GM23338 (cell line): ENCODE results near the gene ENOX2. TPM values are rescaled to one million over a fixed set of nuclear protein-coding genes. Genes with fewer than 3 reads are reported as not detected.

Experiments
- ATAC-seq: fragments of 200-7000 bp; cut with Tn5 transposase; 3 replicates; pipeline ENCODE4 v1.9.1; 2020
- DNase-seq: peaks from one replicate; pipeline ENCODE4 v3.0.0-alpha.2; 2015; ENCODE audit warnings: low spot score
- H2AFZ ChIP-seq: fragments of 200-600 bp; sonication (generic); 2 replicates; pipeline ENCODE4 v1.8.0; 2016; ENCODE audit warnings: antibody characterized with exemption, mild to moderate bottlenecking, moderate library complexity
- H3F3A ChIP-seq: fragments of 200-600 bp; sonication (generic); replicated peaks from 2 replicates; pipeline ENCODE4 v1.8.0; 2017; ENCODE audit warnings: antibody characterized with exemption, mixed run types, low read depth
- H3K27ac ChIP-seq: fragments of 200-600 bp; sonication (generic); 2 replicates; pipeline ENCODE4 v1.6.1; 2016; ENCODE audit warnings: low read depth
- H3K27me3 ChIP-seq: fragments of 200-600 bp; sonication (generic); 2 replicates; pipeline ENCODE4 v1.8.0; 2016; ENCODE audit warnings: mild to moderate bottlenecking, mixed run types, moderate library complexity; ENCODE audit not compliant: insufficient read depth
- H3K36me3 ChIP-seq: fragments of 200-600 bp; sonication (generic); 2 replicates; pipeline ENCODE4 v1.8.0; 2016; ENCODE audit warnings: mild to moderate bottlenecking; ENCODE audit not compliant: insufficient read depth
- H3K4me1 ChIP-seq: fragments of 200-600 bp; sonication (generic); 2 replicates; pipeline ENCODE4 v1.8.0; 2016; ENCODE audit warnings: mild to moderate bottlenecking, moderate library complexity; ENCODE audit not compliant: insufficient read depth
- H3K4me2 ChIP-seq: fragments of 200-600 bp; sonication (generic); 2 replicates; pipeline ENCODE4 v1.7.1; 2017; ENCODE audit warnings: mixed run types
- H3K4me3 ChIP-seq: fragments of 200-600 bp; sonication (generic); 2 replicates; pipeline ENCODE4 v1.6.1; 2016; ENCODE audit warnings: mixed run types
- H3K79me2 ChIP-seq: fragments of 200-600 bp; sonication (generic); replicated peaks from 2 replicates; pipeline ENCODE4 v1.8.0; 2017; ENCODE audit warnings: mild to moderate bottlenecking; ENCODE audit not compliant: insufficient read depth
- H3K9me2 ChIP-seq: fragments of 200-600 bp; sonication (generic); 2 replicates; pipeline ENCODE4 v1.8.0; 2017; ENCODE audit not compliant: insufficient read depth
- H4K20me1 ChIP-seq: fragments of 200-600 bp; sonication (generic); replicated peaks from 2 replicates; pipeline ENCODE4 v1.8.0; 2017; ENCODE audit warnings: mild to moderate bottlenecking; ENCODE audit not compliant: insufficient read depth
- H3K27ac Mint-ChIP-seq: 2 replicates; pipeline ENCODE4 v1.8.0; 2020; ENCODE audit warnings: inconsistent platforms, mild to moderate bottlenecking, moderate library complexity, mixed read lengths
- H3K27me3 Mint-ChIP-seq: 3 replicates; pipeline ENCODE4 v1.8.0; 2022; ENCODE audit warnings: low read depth, mild to moderate bottlenecking, moderate library complexity, mixed read lengths, inconsistent platforms; ENCODE audit not compliant: insufficient read depth, poor library complexity
- H3K36me3 Mint-ChIP-seq: 3 replicates; pipeline ENCODE4 v1.8.0; 2021; ENCODE audit warnings: low read depth, mild to moderate bottlenecking, inconsistent platforms, moderate library complexity, mixed read lengths
- H3K4me1 Mint-ChIP-seq: 3 replicates; pipeline ENCODE4 v1.8.0; 2020; ENCODE audit warnings: mild to moderate bottlenecking, inconsistent platforms, mixed read lengths
- H3K4me3 Mint-ChIP-seq: 3 replicates; pipeline ENCODE4 v1.8.0; 2021; ENCODE audit warnings: moderate library complexity, mild to moderate bottlenecking, inconsistent platforms, mixed read lengths
- H3K9me3 Mint-ChIP-seq: 3 replicates; pipeline ENCODE4 v1.8.0; 2020; ENCODE audit warnings: moderate library complexity, mild to moderate bottlenecking, inconsistent platforms, mixed read lengths
- CREB1 ChIP-seq: fragments of 250-450 bp; sonication (Bioruptor Pico); IDR thresholded peaks from 2 replicates; pipeline ENCODE4 v1.5.0; 2020; ENCODE audit warnings: low read depth, mild to moderate bottlenecking, moderate library complexity
- CTCF ChIP-seq, 2 experiments: fragments of 200-600 bp in 1 of 2; sonication (generic) in 1 of 2; conservative IDR thresholded peaks; 2 replicates each; pipeline versions ENCODE4 v1.5.1 to v1.6.1; 2016 to 2017; ENCODE audit warnings: antibody characterized with exemption in 2 of 2, low read depth in 2 of 2, mild to moderate bottlenecking in 2 of 2, moderate library complexity in 1 of 2
- ETS1 ChIP-seq: IDR thresholded peaks from 2 replicates; pipeline ENCODE4 v1.6.1; 2016; ENCODE audit warnings: antibody characterized with exemption
- EZH2 ChIP-seq: fragments of 200-600 bp; sonication (generic); IDR thresholded peaks from one replicate; pipeline ENCODE4 v1.8.0; 2017; ENCODE audit warnings: antibody characterized with exemption, mild to moderate bottlenecking, low read depth; ENCODE audit not compliant: unreplicated experiment
- JUNB ChIP-seq: IDR thresholded peaks from one replicate; pipeline ENCODE4 v1.6.1; 2016; ENCODE audit warnings: antibody characterized with exemption; ENCODE audit not compliant: unreplicated experiment
- NANOG ChIP-seq: IDR thresholded peaks from 2 replicates; pipeline ENCODE4 v1.6.1; 2016; ENCODE audit warnings: antibody characterized with exemption, borderline replicate concordance
- REST ChIP-seq: IDR thresholded peaks from one replicate; pipeline ENCODE4 v1.6.1; 2018; ENCODE audit warnings: antibody characterized with exemption; ENCODE audit not compliant: unreplicated experiment
- STAT1 ChIP-seq: IDR thresholded peaks from one replicate; pipeline ENCODE4 v1.6.1; 2016; ENCODE audit warnings: antibody characterized with exemption; ENCODE audit not compliant: unreplicated experiment
- ZNF114 ChIP-seq: fragments of 250-450 bp; sonication (Bioruptor Pico); IDR thresholded peaks from 2 replicates; pipeline ENCODE4 v1.5.0; 2020; ENCODE audit warnings: mild to moderate bottlenecking, moderate library complexity
- ZNF331 ChIP-seq: fragments of 250-450 bp; sonication (Bioruptor Pico); IDR thresholded peaks from 2 replicates; pipeline ENCODE4 v1.5.0; 2020; ENCODE audit warnings: low read depth, mild to moderate bottlenecking, moderate library complexity
- ZNF462 ChIP-seq: fragments of 250-450 bp; sonication (Bioruptor Pico); IDR thresholded peaks from 2 replicates; pipeline ENCODE4 v1.5.0; 2020; ENCODE audit warnings: mild to moderate bottlenecking, moderate library complexity
- polyA plus RNA-seq: library from polyadenylated mRNA; unstranded; fragments of >200 nt; fragmentation: Nextera tagmentation; extraction: Ambion mirVana; gene quantifications from 2 replicates; pipeline ENCODE4 v1.2.1, GENCODE V29; 2016
- total RNA-seq: library from RNA; depleted of rRNA; stranded (reverse); fragments of >200 nt; shearing (Covaris generic); gene quantifications from 2 replicates; pipeline ENCODE4 v1.2.3, GENCODE V29; 2014

ENOX2 gene
- total and polyA plus RNA-seq, 2 experiments from 2014 or later, result 9.6 to 11.2 TPM

- TF ChIP-seq REST (no peak), ETS1 (no peak)
Measured at GRCh38 chrX:130887376-130887775, 15.6 kb downstream of the ENOX2 start (continued).

- Histone ChIP-seq H3K4me2 (no peak overlapping the region), H3K4me1 (no peaks in the 10 kb centered on the region), H3K36me3 (no peaks in the 10 kb centered on the region), H3K79me2 (no peaks in the 10 kb centered on the region), H3K27me3 (no peaks in the 10 kb centered on the region), H3F3A (no peaks in the 10 kb centered on the region), H3K4me3 (no peak overlapping the region), H3K9me2 (no peaks in the 10 kb centered on the region), H3K27ac (no peak overlapping the region), H2AFZ (no peak overlapping the region), H4K20me1 (no peaks in the 10 kb centered on the region)
- Mint-ChIP-seq H3K27me3 (no peaks in the 10 kb centered on the region), H3K36me3 (no peaks in the 10 kb centered on the region), H3K4me1 (peaks cover 8% of the 10 kb centered on the region; the same call in 2 of the 3 replicates), H3K9me3 (no peaks in the 10 kb centered on the region), H3K4me3 (no peak overlapping the region), H3K27ac (no peak overlapping the region)
- DNase-seq (no peak), ATAC-seq (no peak)
- TF ChIP-seq CREB1 (CRISPR knock-in tag), result no peak
- TF ChIP-seq ZNF331 (CRISPR knock-in tag), result no peak
- TF ChIP-seq ZNF462 (CRISPR knock-in tag), result no peak
- TF ChIP-seq JUNB, result no peak
- no peak for TF ChIP-seq STAT1
- no peak for TF ChIP-seq EZH2
- TF ChIP-seq CTCF (conservative IDR thresholded peaks at IDR 0.05; ENCODE audit: low read depth in 2 of 2), result no peak
- TF ChIP-seq ZNF114 (CRISPR knock-in tag), result no peak
- TF ChIP-seq NANOG, result no peak
- TF ChIP-seq ETS1, result no peak
Measured at GRCh38 chrX:130885996-130886395, 17.0 kb downstream of the ENOX2 start.
